ACC112 (cell line): ENCODE measurements around the gene STX16.
A peak's percentile ranks its signal among the peaks of the same experiment; 100 is the strongest.

ENCODE experiments used
- H2AFZ ChIP-seq: fragments of 200-600 bp; sonication (generic); one replicate; pipeline ENCODE4 v1.6.0; 2017; ENCODE audit warnings: antibody characterized with exemption, low read length; ENCODE audit not compliant: unreplicated experiment
- H3K27ac ChIP-seq: fragments of 200-600 bp; sonication (generic); 2 replicates; pipeline ENCODE4 v1.5.1; 2014; ENCODE audit warnings: low read depth, mild to moderate bottlenecking, antibody characterized with exemption, low read length, moderate library complexity
- H3K27me3 ChIP-seq: fragments of 200-600 bp; sonication (generic); 2 replicates; pipeline ENCODE4 v1.6.1; 2014; ENCODE audit warnings: mild to moderate bottlenecking, antibody characterized with exemption, low read length, moderate library complexity, mixed read lengths; ENCODE audit not compliant: insufficient read depth
- H3K36me3 ChIP-seq: fragments of 200-600 bp; sonication (generic); 2 replicates; pipeline ENCODE4 v1.6.1; 2016; ENCODE audit warnings: mild to moderate bottlenecking, antibody characterized with exemption, low read length, moderate library complexity, mixed read lengths; ENCODE audit not compliant: insufficient read depth
- H3K4me1 ChIP-seq: fragments of 200-600 bp; sonication (generic); one replicate; pipeline ENCODE4 v1.6.1; 2016; ENCODE audit warnings: low read length, mixed read lengths; ENCODE audit not compliant: insufficient read depth, unreplicated experiment, control insufficient read depth
- H3K4me3 ChIP-seq: fragments of 200-600 bp; sonication (generic); 2 replicates; pipeline ENCODE4 v1.5.1; 2014; ENCODE audit warnings: mild to moderate bottlenecking, low read depth, low read length
- H3K79me2 ChIP-seq: fragments of 200-600 bp; sonication (generic); one replicate; pipeline ENCODE4 v1.6.0; 2016; ENCODE audit warnings: low read length; ENCODE audit not compliant: control insufficient read depth, unreplicated experiment, insufficient read depth

The STX16 gene

GRCh38 chr20:58619077-58619863 lies 31.8 kb upstream of the STX16 start:
- H3K27me3 ChIP-seq: no peaks in the 10 kb centered on the region
- no peak overlapping the region for H3K27ac ChIP-seq
- H3K79me2 ChIP-seq: no peaks in the 10 kb centered on the region
- 0 out of 2 replicates have a peak overlapping the region, but pooled peaks have one; percentile 6 for H3K4me3 ChIP-seq
- no peaks in the 10 kb centered on the region for H3K36me3 ChIP-seq
- peaks cover 10% of the 10 kb centered on the region for H3K4me1 ChIP-seq
- H2AFZ ChIP-seq: no peak overlapping the region

GRCh38 chr20:58619864-58620431 lies 31.1 kb upstream of the STX16 start:
- Histone ChIP-seq H2AFZ (no peak overlapping the region), H3K36me3 (no peaks in the 10 kb centered on the region), H3K4me1 (peaks cover 14% of the 10 kb centered on the region), H3K27me3 (no peaks in the 10 kb centered on the region), H3K79me2 (no peaks in the 10 kb centered on the region), H3K27ac (no peak overlapping the region), H3K4me3 (no peak overlapping the region)

- Histone ChIP-seq H2AFZ (no peak overlapping the region), H3K79me2 (no peaks in the 10 kb centered on the region), H3K27ac (no peak overlapping the region), H3K27me3 (no peaks in the 10 kb centered on the region), H3K4me1 (peaks cover 17% of the 10 kb centered on the region), H3K4me3 (no peak overlapping the region), H3K36me3 (no peaks in the 10 kb centered on the region)
Observed at GRCh38 chr20:58621906-58622548, 29.1 kb upstream of the STX16 start.

- no peak overlapping the region for H2AFZ ChIP-seq
- H3K27ac ChIP-seq: no peak overlapping the region
Observed at GRCh38 chr20:58622671-58623578, 28.2 kb upstream of the STX16 start.

GRCh38 chr20:58623579-58624473 lies 27.3 kb upstream of the STX16 start:
- Histone ChIP-seq H2AFZ (peak overlapping the region; percentile 88), H3K27ac (peak overlapping the region; percentile 84), H3K4me1 (peaks cover 28% of the 10 kb centered on the region), H3K36me3 (no peaks in the 10 kb centered on the region), H3K27me3 (no peaks in the 10 kb centered on the region), H3K4me3 (peak overlapping the region; percentile 32; the same call in 1 of the 2 replicates), H3K79me2 (no peaks in the 10 kb centered on the region)

More at GRCh38 chr20:58622671-58623578, 28.2 kb upstream of the STX16 start:
- H3K4me1 ChIP-seq: peaks cover 19% of the 10 kb centered on the region
- H3K36me3 ChIP-seq: no peaks in the 10 kb centered on the region
- no peak overlapping the region for H3K4me3 ChIP-seq
- no peaks in the 10 kb centered on the region for H3K79me2 ChIP-seq
- H3K27me3 ChIP-seq: no peaks in the 10 kb centered on the region

- H3K79me2 ChIP-seq: no peaks in the 10 kb centered on the region
- no peaks in the 10 kb centered on the region for H3K27me3 ChIP-seq
- no peak overlapping the region for H2AFZ ChIP-seq
- no peaks in the 10 kb centered on the region for H3K36me3 ChIP-seq
- no peak overlapping the region for H3K4me3 ChIP-seq
- peak overlapping the region; percentile 84 for H3K27ac ChIP-seq
- H3K4me1 ChIP-seq: peaks cover 36% of the 10 kb centered on the region
Observed at GRCh38 chr20:58624687-58625086, 26.4 kb upstream of the STX16 start.

GRCh38 chr20:58625585-58625984 lies 25.5 kb upstream of the STX16 start:
- no peak overlapping the region for H2AFZ ChIP-seq
- no peak overlapping the region for H3K27ac ChIP-seq
- no peaks in the 10 kb centered on the region for H3K79me2 ChIP-seq
- H3K4me1 ChIP-seq: peaks cover 45% of the 10 kb centered on the region
- no peaks in the 10 kb centered on the region for H3K36me3 ChIP-seq
- no peak overlapping the region for H3K4me3 ChIP-seq
- no peaks in the 10 kb centered on the region for H3K27me3 ChIP-seq

GRCh38 chr20:58626051-58626450 lies 25.0 kb upstream of the STX16 start:
- no peak overlapping the region for H2AFZ ChIP-seq
- H3K36me3 ChIP-seq: no peaks in the 10 kb centered on the region
- H3K4me3 ChIP-seq: no peak overlapping the region
- H3K4me1 ChIP-seq: peaks cover 49% of the 10 kb centered on the region
- H3K27ac ChIP-seq: no peak overlapping the region
- no peaks in the 10 kb centered on the region for H3K79me2 ChIP-seq
- no peaks in the 10 kb centered on the region for H3K27me3 ChIP-seq

- H3K36me3 ChIP-seq: no peaks in the 10 kb centered on the region
- H2AFZ ChIP-seq: no peak overlapping the region
- H3K79me2 ChIP-seq: no peaks in the 10 kb centered on the region
- peaks cover 49% of the 10 kb centered on the region for H3K4me1 ChIP-seq
- no peak overlapping the region for H3K27ac ChIP-seq
- H3K27me3 ChIP-seq: no peaks in the 10 kb centered on the region
- H3K4me3 ChIP-seq: no peak overlapping the region
Observed at GRCh38 chr20:58627212-58628072, 23.6 kb upstream of the STX16 start.
